Measurements from ENCODE around the gene RHCG. TPM values are rescaled to one million over a fixed set of nuclear protein-coding genes. Genes with fewer than 3 reads are reported as not detected.

Gene RHCG
- total RNA-seq, 1 experiment from 2014 or later = 0.28 TPM

DNA sequence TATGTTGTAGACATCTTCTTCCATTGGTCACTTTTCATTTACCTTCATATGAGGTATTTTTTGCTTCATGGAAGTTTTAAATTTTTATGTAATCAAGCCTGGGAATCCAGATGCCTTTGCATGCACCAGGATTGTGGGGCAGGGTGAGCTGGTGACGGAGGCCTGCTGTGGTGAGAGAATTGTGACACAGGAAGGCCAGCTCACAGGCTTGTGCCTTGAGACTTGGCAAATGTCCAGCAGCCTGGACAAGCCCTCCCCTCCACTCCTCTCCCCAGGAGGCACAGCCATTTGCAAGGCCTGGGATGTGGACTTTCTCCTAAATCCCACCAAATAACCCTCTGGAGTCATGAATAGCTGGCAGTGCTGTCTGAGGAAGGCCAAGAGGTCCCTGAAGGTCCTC is 67.4 kb downstream of the RHCG start:
- no peaks in the 10 kb centered on the region for H3K79me2 ChIP-seq (ENCODE audit: insufficient read depth, low read length)
- no peak overlapping the region for H4K8ac ChIP-seq (replicated peaks; ENCODE audit: insufficient read length, low read depth, low read length)
- no peak overlapping the region for H3K9ac ChIP-seq (ENCODE audit: extremely low read depth, insufficient read length, low read length)
- H4K5ac ChIP-seq (ENCODE audit: insufficient read length, low read depth, low read length) = no peak overlapping the region
- Mint-ChIP-seq H3K9me3 (no peaks in the 10 kb centered on the region), H3K27ac (no peak overlapping the region), H3K27me3 (ENCODE audit: low read depth) (peaks cover 62% of the 10 kb centered on the region), H3K4me3 (no peak overlapping the region), H3K4me1 (peaks cover 18 to 20% of the 10 kb centered on the region in 2 experiments), H3K36me3 (ENCODE audit: insufficient read depth in 1 of 3, low read depth in 3 of 3) (no peaks in the 10 kb centered on the region)
- H3K23ac ChIP-seq (ENCODE audit: insufficient read length, low read depth, low read length) = no peak overlapping the region
- H2AK5ac ChIP-seq (ENCODE audit: insufficient read length, low read length) = no peak overlapping the region
- no peak overlapping the region for H3K4ac ChIP-seq (ENCODE audit: low read depth, low read length)
- H3K4me1 ChIP-seq (ENCODE audit: insufficient read depth, low read length) = peaks cover 5% of the 10 kb centered on the region; the same call in 1 of the 2 replicates
- no peak overlapping the region for H2AFZ ChIP-seq (ENCODE audit: low read length)
- H3K9me3 ChIP-seq (ENCODE audit: control insufficient read depth, low read depth, low read length) = no peaks in the 10 kb centered on the region
- H2BK20ac ChIP-seq (ENCODE audit: low read depth, low read length, poor library complexity, severe bottlenecking) = no peak overlapping the region
- no peak overlapping the region for H3K27ac ChIP-seq (ENCODE audit: insufficient read length, low read depth, low read length)
- H3K18ac ChIP-seq (ENCODE audit: insufficient read length, low read depth, low read length) = no peak overlapping the region
- no peak overlapping the region for H3K56ac ChIP-seq (ENCODE audit: insufficient read length, low read depth, low read length)
- no peak overlapping the region for H3K14ac ChIP-seq (ENCODE audit: insufficient read depth, low read length)
- H3K4me2 ChIP-seq (ENCODE audit: insufficient read depth, insufficient read length, low read length) = no peak overlapping the region
- WGBS (ENCODE audit: extremely low coverage, insufficient read length, low lambda C conversion rate) = no CpG with 5 or more reads among the region's 1 CpG
- no peaks in the 10 kb centered on the region for H4K20me1 ChIP-seq (ENCODE audit: control insufficient read depth, insufficient read depth, insufficient read length)
- no peaks in the 10 kb centered on the region for H3K23me2 ChIP-seq (ENCODE audit: insufficient read length, low read depth, low read length, poor library complexity, severe bottlenecking)
- no peak overlapping the region for H4K91ac ChIP-seq (ENCODE audit: insufficient read length, low read depth, low read length)
- H2BK12ac ChIP-seq (ENCODE audit: insufficient read length, low read depth, low read length) = no peak overlapping the region
- TF ChIP-seq, protein P1, sequence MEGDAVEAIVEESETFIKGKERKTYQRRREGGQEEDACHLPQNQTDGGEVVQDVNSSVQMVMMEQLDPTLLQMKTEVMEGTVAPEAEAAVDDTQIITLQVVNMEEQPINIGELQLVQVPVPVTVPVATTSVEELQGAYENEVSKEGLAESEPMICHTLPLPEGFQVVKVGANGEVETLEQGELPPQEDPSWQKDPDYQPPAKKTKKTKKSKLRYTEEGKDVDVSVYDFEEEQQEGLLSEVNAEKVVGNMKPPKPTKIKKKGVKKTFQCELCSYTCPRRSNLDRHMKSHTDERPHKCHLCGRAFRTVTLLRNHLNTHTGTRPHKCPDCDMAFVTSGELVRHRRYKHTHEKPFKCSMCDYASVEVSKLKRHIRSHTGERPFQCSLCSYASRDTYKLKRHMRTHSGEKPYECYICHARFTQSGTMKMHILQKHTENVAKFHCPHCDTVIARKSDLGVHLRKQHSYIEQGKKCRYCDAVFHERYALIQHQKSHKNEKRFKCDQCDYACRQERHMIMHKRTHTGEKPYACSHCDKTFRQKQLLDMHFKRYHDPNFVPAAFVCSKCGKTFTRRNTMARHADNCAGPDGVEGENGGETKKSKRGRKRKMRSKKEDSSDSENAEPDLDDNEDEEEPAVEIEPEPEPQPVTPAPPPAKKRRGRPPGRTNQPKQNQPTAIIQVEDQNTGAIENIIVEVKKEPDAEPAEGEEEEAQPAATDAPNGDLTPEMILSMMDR (conservative IDR thresholded peaks at IDR 0.05) = no peak
- no peak for DNase-seq
- H2BK5ac ChIP-seq (ENCODE audit: insufficient read length, low read length) = no peak overlapping the region
- H3T11ph ChIP-seq (ENCODE audit: low read length) = no peak overlapping the region
- peaks cover 2% of the 10 kb centered on the region; the same call in 1 of the 2 replicates for H3K27me3 ChIP-seq (ENCODE audit: insufficient read depth, low read length)
- no peak overlapping the region for H2BK120ac ChIP-seq (ENCODE audit: low read depth, low read length, poor library complexity, severe bottlenecking)
- no peaks in the 10 kb centered on the region for H3K79me1 ChIP-seq (ENCODE audit: insufficient read depth, low read depth, low read length, poor library complexity, severe bottlenecking)
- H2BK15ac ChIP-seq (ENCODE audit: low read depth, low read length) = no peak overlapping the region

Data from H9 (cell line).